HUES6 (cell line): Measurements from ENCODE around the gene GAGE12E.
"Not testable (repeated sequence)": the region's sequence is repeated elsewhere in the genome, so short reads cannot be mapped to it uniquely, and the experiment has no call there.

Experiments used
- H3K27ac ChIP-seq: 2 replicates; pipeline ENCODE4 v1.7.0; 2013; ENCODE audit warnings: low read depth, mild to moderate bottlenecking, low read length, inconsistent platforms
- H3K27me3 ChIP-seq: 2 replicates; pipeline ENCODE4 v1.6.1; 2013; ENCODE audit warnings: low read length; ENCODE audit not compliant: control insufficient read depth, insufficient read depth
- H3K36me3 ChIP-seq: 2 replicates; pipeline ENCODE4 v1.6.1; 2013; ENCODE audit warnings: low read length; ENCODE audit not compliant: control insufficient read depth, insufficient read depth
- H3K4me1 ChIP-seq: 2 replicates; pipeline ENCODE4 v1.6.1; 2013; ENCODE audit warnings: low read length; ENCODE audit not compliant: control insufficient read depth, insufficient read depth
- H3K4me3 ChIP-seq: 2 replicates; pipeline ENCODE4 v1.5.1; 2013; ENCODE audit warnings: low read depth, low read length
- H3K9ac ChIP-seq: one replicate; pipeline ENCODE4 v1.6.1; 2013; ENCODE audit warnings: mild to moderate bottlenecking, low read length
- H3K9me3 ChIP-seq: 2 replicates; pipeline ENCODE4 v1.6.1; 2013; ENCODE audit warnings: low read depth, low read length; ENCODE audit not compliant: control insufficient read depth, insufficient read depth

Gene GAGE12E, protein sequence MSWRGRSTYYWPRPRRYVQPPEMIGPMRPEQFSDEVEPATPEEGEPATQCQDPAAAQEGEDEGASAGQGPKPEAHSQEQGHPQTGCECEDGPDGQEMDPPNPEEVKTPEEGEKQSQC

DNA sequence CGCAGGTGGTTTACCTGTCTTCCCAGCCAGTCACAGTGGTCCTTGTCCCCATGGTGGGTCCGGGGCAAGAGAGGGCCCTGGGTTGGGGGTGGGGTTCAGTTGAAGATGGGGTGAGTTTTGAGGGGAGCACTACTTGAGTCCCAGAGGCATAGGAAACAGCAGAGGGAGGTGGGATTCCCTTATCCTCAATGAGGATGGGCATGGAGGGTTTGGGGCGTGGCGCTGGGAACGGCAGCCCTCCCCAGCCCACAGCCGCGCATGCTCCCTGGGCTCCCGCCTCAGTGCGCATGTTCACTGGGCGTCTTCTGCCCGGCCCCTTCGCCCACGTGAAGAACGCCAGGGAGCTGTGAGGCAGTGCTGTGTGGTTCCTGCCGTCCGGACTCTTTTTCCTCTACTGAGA, at the start of gene GAGE12E:
TSS of gene GAGE12E (plus strand) at position 301 of the 400 bp plus-strand sequence. CDS start 1,155 bp downstream, outside the sequence.
- H3K9ac ChIP-seq, H3K36me3 ChIP-seq, H3K27ac ChIP-seq, H3K9me3 ChIP-seq, H3K27me3 ChIP-seq, H3K4me3 ChIP-seq, H3K4me1 ChIP-seq: not testable (repeated sequence)

- H3K9me3 ChIP-seq, H3K36me3 ChIP-seq, H3K27ac ChIP-seq, H3K27me3 ChIP-seq, H3K4me3 ChIP-seq, H3K9ac ChIP-seq, H3K4me1 ChIP-seq: not testable (repeated sequence)
These were observed 19.2 kb upstream of the GAGE12E start, which contains the start of gene GAGE12C for GRCh38 chrX:49531877-49532276. Gene GAGE12C (plus strand): TSS chrX:49532177. CDS start chrX:49533332, 1,155 bp downstream.

DNA sequence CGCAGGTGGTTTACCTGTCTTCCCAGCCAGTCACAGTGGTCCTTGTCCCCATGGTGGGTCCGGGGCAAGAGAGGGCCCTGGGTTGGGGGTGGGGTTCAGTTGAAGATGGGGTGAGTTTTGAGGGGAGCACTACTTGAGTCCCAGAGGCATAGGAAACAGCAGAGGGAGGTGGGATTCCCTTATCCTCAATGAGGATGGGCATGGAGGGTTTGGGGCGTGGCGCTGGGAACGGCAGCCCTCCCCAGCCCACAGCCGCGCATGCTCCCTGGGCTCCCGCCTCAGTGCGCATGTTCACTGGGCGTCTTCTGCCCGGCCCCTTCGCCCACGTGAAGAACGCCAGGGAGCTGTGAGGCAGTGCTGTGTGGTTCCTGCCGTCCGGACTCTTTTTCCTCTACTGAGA, 9.7 kb upstream of the GAGE12E start, which contains the start of gene GAGE12D:
TSS of gene GAGE12D (plus strand) at position 301 of the 400 bp plus-strand sequence. CDS start 1,155 bp downstream, outside the sequence.
- not testable (repeated sequence) for H3K4me1 ChIP-seq, H3K27me3 ChIP-seq, H3K4me3 ChIP-seq, H3K9me3 ChIP-seq, H3K27ac ChIP-seq, H3K9ac ChIP-seq, H3K36me3 ChIP-seq

DNA sequence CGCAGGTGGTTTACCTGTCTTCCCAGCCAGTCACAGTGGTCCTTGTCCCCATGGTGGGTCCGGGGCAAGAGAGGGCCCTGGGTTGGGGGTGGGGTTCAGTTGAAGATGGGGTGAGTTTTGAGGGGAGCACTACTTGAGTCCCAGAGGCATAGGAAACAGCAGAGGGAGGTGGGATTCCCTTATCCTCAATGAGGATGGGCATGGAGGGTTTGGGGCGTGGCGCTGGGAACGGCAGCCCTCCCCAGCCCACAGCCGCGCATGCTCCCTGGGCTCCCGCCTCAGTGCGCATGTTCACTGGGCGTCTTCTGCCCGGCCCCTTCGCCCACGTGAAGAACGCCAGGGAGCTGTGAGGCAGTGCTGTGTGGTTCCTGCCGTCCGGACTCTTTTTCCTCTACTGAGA, 9.5 kb downstream of the GAGE12E start, which contains the start of gene GAGE12F:
TSS of gene GAGE12F (plus strand) at position 301 of the 400 bp plus-strand sequence. CDS start 1,155 bp downstream, outside the sequence.
- H3K9ac ChIP-seq, H3K9me3 ChIP-seq, H3K27ac ChIP-seq, H3K27me3 ChIP-seq, H3K4me1 ChIP-seq, H3K4me3 ChIP-seq, H3K36me3 ChIP-seq: not testable (repeated sequence)

DNA sequence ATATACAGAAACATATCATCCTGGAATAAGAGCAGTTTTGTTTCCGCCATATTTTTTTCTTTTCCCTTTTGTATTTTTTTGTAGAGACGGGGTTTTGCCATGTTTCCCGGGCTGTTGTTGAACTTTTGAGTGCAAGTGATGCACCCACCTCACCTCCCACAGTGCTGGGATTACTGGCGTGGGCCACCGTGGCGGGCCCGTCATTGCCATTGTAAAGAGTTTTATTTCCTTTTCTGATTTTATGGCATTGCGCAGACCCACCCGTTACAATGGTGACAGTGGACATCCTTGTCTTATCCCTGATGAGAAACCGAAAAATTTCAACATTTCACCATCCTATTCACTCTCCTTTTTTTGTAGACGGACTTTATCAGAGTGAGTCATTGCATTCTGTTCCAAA, 17.6 kb downstream of the GAGE12E start:
- not testable (repeated sequence) for H3K27ac ChIP-seq, H3K27me3 ChIP-seq, H3K9ac ChIP-seq, H3K9me3 ChIP-seq, H3K36me3 ChIP-seq, H3K4me1 ChIP-seq, H3K4me3 ChIP-seq

DNA sequence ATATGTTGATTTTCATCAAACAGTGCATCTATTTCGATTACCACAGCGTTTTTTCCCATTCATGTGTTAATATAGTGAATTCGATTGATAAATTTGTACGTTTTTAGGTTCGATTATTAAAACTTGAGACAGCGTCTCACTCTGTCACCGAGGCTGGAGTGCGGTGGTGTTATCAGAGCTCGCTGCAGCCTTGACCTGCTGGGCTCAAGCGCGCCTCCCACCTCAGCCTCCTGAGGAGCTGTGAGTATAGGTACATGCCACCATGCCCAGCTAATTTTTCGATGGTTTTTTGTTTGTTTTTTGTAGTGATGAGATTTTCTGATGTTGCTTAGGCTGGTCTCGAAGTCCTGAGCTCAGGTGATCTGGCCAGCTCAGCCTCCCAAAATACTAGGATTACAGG, 18.1 kb downstream of the GAGE12E start:
- not testable (repeated sequence) for H3K27me3 ChIP-seq, H3K9ac ChIP-seq, H3K4me1 ChIP-seq, H3K36me3 ChIP-seq, H3K27ac ChIP-seq, H3K9me3 ChIP-seq, H3K4me3 ChIP-seq

DNA sequence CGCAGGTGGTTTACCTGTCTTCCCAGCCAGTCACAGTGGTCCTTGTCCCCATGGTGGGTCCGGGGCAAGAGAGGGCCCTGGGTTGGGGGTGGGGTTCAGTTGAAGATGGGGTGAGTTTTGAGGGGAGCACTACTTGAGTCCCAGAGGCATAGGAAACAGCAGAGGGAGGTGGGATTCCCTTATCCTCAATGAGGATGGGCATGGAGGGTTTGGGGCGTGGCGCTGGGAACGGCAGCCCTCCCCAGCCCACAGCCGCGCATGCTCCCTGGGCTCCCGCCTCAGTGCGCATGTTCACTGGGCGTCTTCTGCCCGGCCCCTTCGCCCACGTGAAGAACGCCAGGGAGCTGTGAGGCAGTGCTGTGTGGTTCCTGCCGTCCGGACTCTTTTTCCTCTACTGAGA, 19.0 kb downstream of the GAGE12E start, which contains the start of gene GAGE12G:
TSS of gene GAGE12G (plus strand) at position 301 of the 400 bp plus-strand sequence. CDS start 1,155 bp downstream, outside the sequence.
- H3K4me1 ChIP-seq, H3K9ac ChIP-seq, H3K27ac ChIP-seq, H3K36me3 ChIP-seq, H3K27me3 ChIP-seq, H3K4me3 ChIP-seq, H3K9me3 ChIP-seq: not testable (repeated sequence)

- H3K36me3 ChIP-seq, H3K4me3 ChIP-seq, H3K27me3 ChIP-seq, H3K4me1 ChIP-seq, H3K9ac ChIP-seq, H3K9me3 ChIP-seq, H3K27ac ChIP-seq: not testable (repeated sequence)
These were observed 28.6 kb downstream of the GAGE12E start, which contains the start of gene GAGE12H for GRCh38 chrX:49579649-49580048. Gene GAGE12H (plus strand): TSS chrX:49579949. CDS start chrX:49581104, 1,155 bp downstream.

DNA sequence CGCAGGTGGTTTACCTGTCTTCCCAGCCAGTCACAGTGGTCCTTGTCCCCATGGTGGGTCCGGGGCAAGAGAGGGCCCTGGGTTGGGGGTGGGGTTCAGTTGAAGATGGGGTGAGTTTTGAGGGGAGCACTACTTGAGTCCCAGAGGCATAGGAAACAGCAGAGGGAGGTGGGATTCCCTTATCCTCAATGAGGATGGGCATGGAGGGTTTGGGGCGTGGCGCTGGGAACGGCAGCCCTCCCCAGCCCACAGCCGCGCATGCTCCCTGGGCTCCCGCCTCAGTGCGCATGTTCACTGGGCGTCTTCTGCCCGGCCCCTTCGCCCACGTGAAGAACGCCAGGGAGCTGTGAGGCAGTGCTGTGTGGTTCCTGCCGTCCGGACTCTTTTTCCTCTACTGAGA, 38.1 kb downstream of the GAGE12E start, which contains the start of gene GAGE2A:
TSS of gene GAGE2A (plus strand) at position 301 of the 400 bp plus-strand sequence. CDS start 1,155 bp downstream, outside the sequence.
- not testable (repeated sequence) for H3K4me3 ChIP-seq, H3K9ac ChIP-seq, H3K9me3 ChIP-seq, H3K36me3 ChIP-seq, H3K27ac ChIP-seq, H3K27me3 ChIP-seq, H3K4me1 ChIP-seq

- H3K4me1 ChIP-seq, H3K4me3 ChIP-seq, H3K9ac ChIP-seq, H3K9me3 ChIP-seq, H3K27ac ChIP-seq, H3K36me3 ChIP-seq, H3K27me3 ChIP-seq: not testable (repeated sequence)
These were observed 38.8 kb downstream of the GAGE12E start for GRCh38 chrX:49589769-49590478.

GRCh38 chrX:49590488-49590887, 39.4 kb downstream of the GAGE12E start:
- H3K36me3 ChIP-seq, H3K9ac ChIP-seq, H3K4me3 ChIP-seq, H3K27ac ChIP-seq, H3K9me3 ChIP-seq, H3K4me1 ChIP-seq, H3K27me3 ChIP-seq: not testable (repeated sequence)
